ENCODE data around the gene RASA3.

Gene RASA3

DNA sequence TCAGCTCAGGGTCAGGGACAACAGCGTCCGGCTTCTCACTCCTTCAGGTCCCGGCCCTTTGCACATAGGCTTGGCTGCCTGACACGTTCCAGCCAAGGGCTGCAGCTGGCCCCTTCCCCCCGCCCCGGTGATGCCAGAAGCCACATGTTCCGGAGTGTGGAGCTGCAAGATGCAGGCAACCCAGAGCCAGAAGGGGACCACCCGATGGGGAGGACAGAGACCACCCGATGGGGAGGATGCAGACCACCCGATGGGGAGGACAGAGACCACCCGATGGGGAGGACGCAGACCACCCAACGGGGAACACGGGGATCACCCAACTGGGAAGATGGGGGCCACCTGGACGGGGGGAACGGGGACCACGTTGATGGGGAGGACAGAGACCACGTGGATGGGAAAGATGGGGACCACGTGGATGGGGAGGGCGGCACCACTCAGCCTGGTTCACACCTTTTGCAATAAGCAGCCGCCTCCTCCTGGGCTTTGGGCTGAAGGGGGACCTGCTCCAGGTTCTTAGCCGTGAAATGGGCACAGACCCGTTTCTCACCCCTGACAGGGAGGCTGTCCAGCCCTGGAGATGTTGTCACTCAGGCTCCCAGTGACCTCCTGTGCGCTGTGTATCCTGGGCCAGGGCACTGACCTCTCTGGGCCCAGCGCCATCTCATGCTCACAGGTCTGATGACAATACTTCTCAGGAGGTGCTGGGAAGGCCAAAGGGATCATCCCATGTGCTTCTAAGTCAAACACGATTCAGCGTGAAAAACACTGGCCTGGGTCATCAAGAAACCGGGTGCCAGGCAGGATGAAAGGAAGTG is 193.1 kb downstream of the RASA3 start:
- no peak for DNase-seq
- intact Hi-C loops (cut with DNase I): loop anchor here (10.0 kb wide), 1 partner anchor 125 kb away; no protein-coding TSS in a partner anchor

- no peak for DNase-seq
- intact Hi-C loops (cut with DNase I): loop anchor here (10.0 kb wide), 1 partner anchor 124 kb away; no protein-coding TSS in a partner anchor
Observed at GRCh38 chr13:113938716-113939115, 193.7 kb downstream of the RASA3 start.

- intact Hi-C loops (cut with DNase I): loop anchor here (10.0 kb wide), 1 partner anchor 123 kb away; no protein-coding TSS in a partner anchor
Observed at GRCh38 chr13:113938246-113938645, 194.2 kb downstream of the RASA3 start.

GRCh38 chr13:113937527-113938180 is 194.8 kb downstream of the RASA3 start:
- intact Hi-C loops (cut with DNase I): loop anchor here (10.0 kb wide), 1 partner anchor 123 kb away; no protein-coding TSS in a partner anchor
- DNase-seq: no peak

More at GRCh38 chr13:113938246-113938645, 194.2 kb downstream of the RASA3 start:
- no peak for DNase-seq

DNA sequence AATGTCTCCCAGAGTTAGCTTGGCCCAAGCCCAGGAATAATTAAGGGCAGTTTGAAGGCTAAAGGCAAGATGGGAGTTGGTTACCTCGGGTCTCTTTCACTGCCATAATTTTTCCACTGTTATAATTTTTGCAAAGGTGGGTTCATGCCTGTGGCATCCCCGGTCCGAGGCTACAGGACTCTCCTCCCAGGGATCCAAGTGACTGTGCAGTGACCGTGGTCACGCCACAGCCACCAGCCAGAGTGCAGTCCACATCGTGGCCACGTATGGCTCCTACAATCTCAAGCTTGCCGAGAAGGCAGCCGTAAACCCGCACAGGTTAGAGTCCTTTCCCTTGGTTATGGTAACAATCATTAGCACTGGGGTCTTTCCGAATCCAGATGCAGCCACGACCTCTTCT is 195.3 kb downstream of the RASA3 start:
- DNase-seq: no peak
- intact Hi-C loops (cut with DNase I): loop anchor here (10.0 kb wide), 1 partner anchor 122 kb away; no protein-coding TSS in a partner anchor

GRCh38 chr13:113936166-113936965 is 196.1 kb downstream of the RASA3 start:
- DNase-seq: no peak
- intact Hi-C loops (cut with DNase I): loop anchor here (10.0 kb wide), 1 partner anchor 122 kb away; no protein-coding TSS in a partner anchor

DNA sequence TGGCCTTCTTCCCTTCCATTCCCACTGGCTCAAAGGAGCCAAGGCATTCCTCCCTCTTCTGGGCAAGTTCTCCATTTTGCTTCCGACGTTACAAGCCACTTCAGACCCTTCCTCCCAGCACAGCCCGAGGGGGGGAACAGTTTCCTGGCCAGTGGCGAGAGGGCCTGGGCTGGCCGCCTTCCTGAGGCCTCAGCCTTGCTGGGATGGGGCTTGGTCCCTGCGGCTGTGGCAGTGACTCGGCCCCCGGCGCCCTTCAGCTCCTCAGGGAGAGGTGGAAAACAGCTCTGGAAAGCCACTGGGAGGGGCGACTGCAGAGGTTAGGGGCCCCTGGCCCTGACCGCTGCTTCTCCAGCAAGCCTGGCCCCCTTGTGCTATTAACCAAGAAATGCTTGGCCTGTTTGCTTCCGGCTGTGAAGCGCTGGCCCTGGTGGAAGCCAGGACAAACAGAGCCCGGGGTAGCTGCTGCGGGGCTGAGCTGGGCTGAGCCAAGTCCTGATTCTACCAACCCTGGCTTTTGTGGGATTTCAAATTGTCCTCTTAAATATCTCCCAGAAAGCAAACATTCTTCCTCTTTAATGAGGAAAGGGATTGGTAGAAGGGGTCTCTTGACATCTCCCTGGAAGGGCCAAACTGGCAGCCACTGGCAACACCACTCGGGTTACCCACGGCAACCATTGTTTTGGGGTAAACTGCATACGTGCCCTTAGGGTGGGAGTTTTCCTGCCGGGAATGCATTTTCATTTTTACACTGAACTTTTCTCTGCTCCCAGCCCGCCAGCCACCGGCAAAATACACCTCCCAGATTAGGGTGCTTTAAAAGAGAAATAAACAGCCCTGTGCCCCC is 197.2 kb downstream of the RASA3 start:
- intact Hi-C loops (cut with DNase I): loop anchor here (10.0 kb wide), 1 partner anchor 120 kb away; no protein-coding TSS in a partner anchor
- DNase-seq: peak in 2 of 42 donors; percentile 12 to 16

DNA sequence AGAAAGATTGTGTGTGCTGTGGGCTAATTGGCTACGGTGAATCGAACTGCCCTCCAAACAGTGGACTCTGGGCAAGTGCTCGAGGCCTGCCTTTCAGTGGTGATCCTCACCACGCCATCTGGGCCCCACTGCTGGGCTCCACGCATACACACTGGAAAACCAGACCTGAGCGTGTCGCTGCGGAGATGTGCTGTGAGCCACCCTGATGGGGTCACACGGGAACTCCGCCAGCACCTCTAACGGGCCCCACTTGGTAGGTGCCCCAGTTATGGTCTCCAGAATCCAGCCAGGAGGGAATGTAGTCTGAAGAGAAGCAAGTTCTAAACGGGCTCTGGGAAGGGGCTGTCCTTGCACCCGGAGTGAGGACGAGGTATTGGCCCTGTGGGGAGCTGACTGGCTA is 197.8 kb downstream of the RASA3 start:
- peak in 3 of 42 donors; percentile 7 to 10 (median 7) for DNase-seq
- intact Hi-C loops (cut with DNase I): loop anchor here (10.0 kb wide), 1 partner anchor 120 kb away; no protein-coding TSS in a partner anchor

- peak in 4 of 42 donors; percentile 3 to 18 (median 7) for DNase-seq
- intact Hi-C loops (cut with DNase I): loop anchor here (10.0 kb wide), 1 partner anchor 119 kb away; no protein-coding TSS in a partner anchor
Observed at GRCh38 chr13:113933901-113934300, 198.5 kb downstream of the RASA3 start.

GRCh38 chr13:113931841-113932459 is 200.5 kb downstream of the RASA3 start:
- intact Hi-C loops (cut with DNase I): loop anchor here (10.0 kb wide), 1 partner anchor 117 kb away; no protein-coding TSS in a partner anchor
- DNase-seq: peak in 5 of 42 donors; percentile 0 to 15 (median 6)

- DNase-seq: peak in 12 of 42 donors; percentile 5 to 30 (median 12)
- intact Hi-C loops (cut with DNase I): loop anchor here (10.0 kb wide), 1 partner anchor 116 kb away; no protein-coding TSS in a partner anchor
Observed at GRCh38 chr13:113930671-113931637, 201.5 kb downstream of the RASA3 start.

GRCh38 chr13:113929628-113930615 is 202.5 kb downstream of the RASA3 start:
- intact Hi-C loops (cut with DNase I): loop anchor here (10.0 kb wide), 1 partner anchor 115 kb away; no protein-coding TSS in a partner anchor
- DNase-seq: peak in 9 of 42 donors; percentile 10 to 35 (median 14)

- intact Hi-C loops (cut with DNase I): no loop called here
Observed at GRCh38 chr13:113928685-113929627, 203.5 kb downstream of the RASA3 start.

More at GRCh38 chr13:113928685-113929627, 203.5 kb downstream of the RASA3 start:
- DNase-seq: peak in 38 of 42 donors; percentile 13 to 78 (median 52)

Measured in head of caudate nucleus (tissue), 42 donors.